Uterus (tissue), 2 donors: ENCODE results near the gene MAP3K20.

ENCODE experiments used
- POLR2A ChIP-seq, 2 donors: fragments of 450-650 bp; IDR thresholded peaks; one replicate each; pipeline ENCODE4 v1.6.1; 2016; ENCODE audit warnings: antibody characterized with exemption in 2 of 2, mild to moderate bottlenecking in 1 of 2, moderate library complexity in 1 of 2
- TF ChIP-seq, protein P1 (sequence below), 4 experiments: fragments of 200-600 bp in 2 of 4; fragments of 450-650 bp in 2 of 4; sonication (generic) in 2 of 4; IDR thresholded peaks; one replicate each; pipeline ENCODE4 v1.5.1; 2016 to 2019; ENCODE audit warnings: antibody characterized with exemption in 4 of 4, mild to moderate bottlenecking in 2 of 4, moderate library complexity in 1 of 4

DNA sequence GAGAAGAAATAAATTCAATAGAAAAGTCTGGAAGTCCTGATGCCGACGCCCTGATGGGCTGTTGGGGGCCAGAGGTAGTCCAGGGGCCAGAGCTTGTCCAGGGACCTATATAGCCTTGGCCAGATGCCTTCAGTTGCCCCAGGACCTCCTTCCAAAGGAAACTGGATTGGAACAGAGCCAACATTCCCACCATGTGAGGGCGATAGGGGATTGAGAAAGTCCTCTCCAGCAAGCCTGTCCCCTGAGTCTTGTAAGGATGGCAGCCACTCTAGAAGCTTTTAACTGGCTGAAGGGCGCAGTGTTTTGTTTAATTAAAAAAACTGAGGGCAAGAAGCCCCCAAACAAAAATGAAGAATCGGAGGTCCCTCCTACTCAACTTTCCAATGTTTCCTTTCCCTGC is 224.1 kb downstream of the MAP3K20 start:
- TF ChIP-seq, protein P1, sequence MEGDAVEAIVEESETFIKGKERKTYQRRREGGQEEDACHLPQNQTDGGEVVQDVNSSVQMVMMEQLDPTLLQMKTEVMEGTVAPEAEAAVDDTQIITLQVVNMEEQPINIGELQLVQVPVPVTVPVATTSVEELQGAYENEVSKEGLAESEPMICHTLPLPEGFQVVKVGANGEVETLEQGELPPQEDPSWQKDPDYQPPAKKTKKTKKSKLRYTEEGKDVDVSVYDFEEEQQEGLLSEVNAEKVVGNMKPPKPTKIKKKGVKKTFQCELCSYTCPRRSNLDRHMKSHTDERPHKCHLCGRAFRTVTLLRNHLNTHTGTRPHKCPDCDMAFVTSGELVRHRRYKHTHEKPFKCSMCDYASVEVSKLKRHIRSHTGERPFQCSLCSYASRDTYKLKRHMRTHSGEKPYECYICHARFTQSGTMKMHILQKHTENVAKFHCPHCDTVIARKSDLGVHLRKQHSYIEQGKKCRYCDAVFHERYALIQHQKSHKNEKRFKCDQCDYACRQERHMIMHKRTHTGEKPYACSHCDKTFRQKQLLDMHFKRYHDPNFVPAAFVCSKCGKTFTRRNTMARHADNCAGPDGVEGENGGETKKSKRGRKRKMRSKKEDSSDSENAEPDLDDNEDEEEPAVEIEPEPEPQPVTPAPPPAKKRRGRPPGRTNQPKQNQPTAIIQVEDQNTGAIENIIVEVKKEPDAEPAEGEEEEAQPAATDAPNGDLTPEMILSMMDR (IDR thresholded peaks at IDR 0.05) = no peak
- TF ChIP-seq POLR2A (IDR thresholded peaks at IDR 0.05) = no peak
